Kidney (tissue), 14 donors: Measurements from ENCODE around the gene DHX40. TPM values are rescaled to one million over a fixed set of nuclear protein-coding genes. Genes with fewer than 3 reads are reported as not detected.
"Not testable (repeated sequence)": the region's sequence is repeated elsewhere in the genome, so short reads cannot be mapped to it uniquely, and the experiment has no call there.

ENCODE experiments used
- DNase-seq, 5 donors: peaks; one replicate each; pipeline ENCODE4 v3.0.0-alpha.2; 2013 to 2020
- FAIRE-seq: peaks from 2 replicates; lab custom pipeline; 2012; peaks lifted over from hg19 to GRCh38; lab: Jason Lieb, UNC
- H3K27ac ChIP-seq, 2 donors: one replicate each; pipeline ENCODE4 v1.7.0; 2013; ENCODE audit warnings: low read depth in 2 of 2, low read length in 2 of 2, inconsistent platforms in 1 of 2
- H3K27me3 ChIP-seq: one replicate; pipeline ENCODE4 v1.7.1; 2013; ENCODE audit warnings: low read length, inconsistent platforms; ENCODE audit not compliant: control insufficient read depth, insufficient read depth
- H3K36me3 ChIP-seq, 3 donors: one replicate each; pipeline versions ENCODE4 v1.7.0 to v1.7.1; 2013; ENCODE audit warnings: low read length in 3 of 3, control low read depth in 1 of 3, inconsistent platforms in 1 of 3; ENCODE audit not compliant: insufficient read depth in 3 of 3, control insufficient read depth in 2 of 3
- H3K4me1 ChIP-seq, 3 donors: one replicate each; pipeline versions ENCODE4 v1.7.0 to v1.7.1; 2013; ENCODE audit warnings: low read length in 3 of 3, inconsistent platforms in 1 of 3, low read depth in 1 of 3; ENCODE audit not compliant: control insufficient read depth in 2 of 3, insufficient read depth in 2 of 3
- H3K4me3 ChIP-seq, 3 donors: one replicate each; pipeline versions ENCODE4 v1.7.0 to v1.8.1; 2013; ENCODE audit warnings: low read length in 3 of 3, control low read depth in 1 of 3, inconsistent platforms in 1 of 3
- H3K9ac ChIP-seq, 3 donors: one replicate each; pipeline versions ENCODE4 v1.7.0 to v1.7.1; 2013; ENCODE audit warnings: low read length in 3 of 3, control low read depth in 1 of 3, inconsistent platforms in 1 of 3
- H3K9me3 ChIP-seq, 3 donors: one replicate each; pipeline versions ENCODE4 v1.7.0 to v1.7.1; 2013; ENCODE audit warnings: low read length in 3 of 3, control low read depth in 1 of 3, inconsistent platforms in 1 of 3; ENCODE audit not compliant: control insufficient read depth in 2 of 3, insufficient read depth in 1 of 3
- CTCF ChIP-seq: IDR thresholded peaks from 3 replicates; pipeline ENCODE4 v1.5.1; 2012; ENCODE audit warnings: mild to moderate bottlenecking, moderate library complexity, borderline replicate concordance; ENCODE audit not compliant: insufficient read depth; ENCODE audit errors: extremely low read depth
- intact Hi-C: fragments of 100-400 bp; cut with DNase I; formaldehyde crosslinking; loops from one replicate; pipeline ENCODE4 v1.11.1; 2022
- polyA plus RNA-seq: library from polyadenylated mRNA; stranded (reverse); fragments of 350-450 nt; fragmentation: Illumina TruSeq; extraction: RNeasy Lipid Tissue Mini Kit (QIAGEN cat#74804); gene quantifications from one replicate; pipeline ENCODE4 v1.2.3, GENCODE V29; 2014; ENCODE audit warnings: low read depth, low replicate concordance; ENCODE audit not compliant: insufficient read depth
- total RNA-seq: library from RNA; stranded (reverse); fragmentation: NEBNext Ultra II Directional; extraction: Animal tissue kit (Norgen Biotek cat#: 25700); gene quantifications from one replicate; pipeline ENCODE4 v1.2.1, GENCODE V29; 2021
- donor health status: control.
- donor health status: control.
- donor health status: control.
- donor health status: control.
- donor health status: control.
- donor health status: DM: yes; HTN: yes; CAD: no.
- donor health status: Normal renal cell carcinoma (clear cell type).

The DHX40 gene
- total and polyA plus RNA-seq, 2 donors from 2014 or later: 23.8 to 41.4 TPM

- peak overlapping the region; percentile 51 to 61 for H3K27ac ChIP-seq
- peaks cover 0 to 7% (median 3%) of the 10 kb centered on the region in 3 donors for H3K4me1 ChIP-seq
- no peaks in the 10 kb centered on the region for H3K9me3 ChIP-seq
- TF ChIP-seq CTCF: no peak
- intact Hi-C loops: no loop called here
- no peaks in the 10 kb centered on the region for H3K36me3 ChIP-seq
- H3K4me3 ChIP-seq: peak overlapping the region; percentile 68 to 97 (median 86)
- H3K27me3 ChIP-seq: no peaks in the 10 kb centered on the region
- DNase-seq (peak; percentile 66 to 89 (median 82)), FAIRE-seq (no peak)
- peak overlapping the region; percentile 0 to 92 (median 73) for H3K9ac ChIP-seq
These were observed 532 bp downstream of the DHX40 start for GRCh38 chr17:59565959-59566324.

- H3K4me1 ChIP-seq, FAIRE-seq, H3K27me3 ChIP-seq, H3K36me3 ChIP-seq, H3K9ac ChIP-seq, H3K9me3 ChIP-seq, DNase-seq, H3K4me3 ChIP-seq, H3K27ac ChIP-seq, intact Hi-C loops: not testable (repeated sequence)
These were observed 3.7 kb downstream of the DHX40 start for GRCh38 chr17:59569151-59569550.

- Histone ChIP-seq H3K4me1 (no peaks in the 10 kb centered on the region), H3K27ac (no peak overlapping the region), H3K4me3 (no peak overlapping the region), H3K9me3 (no peaks in the 10 kb centered on the region), H3K9ac (no peak overlapping the region), H3K27me3 (no peaks in the 10 kb centered on the region), H3K36me3 (peaks cover 0 to 3% (median 3%) of the 10 kb centered on the region in 3 donors)
- intact Hi-C loops: no loop called here
- TF ChIP-seq CTCF: no peak
- no peak for FAIRE-seq
- DNase-seq: no peak
These were observed 7.0 kb downstream of the DHX40 start for GRCh38 chr17:59572301-59572924.

- H3K36me3 ChIP-seq, intact Hi-C loops, H3K4me1 ChIP-seq, FAIRE-seq, H3K27me3 ChIP-seq, DNase-seq, H3K4me3 ChIP-seq, H3K9me3 ChIP-seq, H3K9ac ChIP-seq, H3K27ac ChIP-seq: not testable (repeated sequence)
These were observed 18.8 kb downstream of the DHX40 start for GRCh38 chr17:59584168-59584567.
